Endothelial cell of umbilical vein (primary cell): ENCODE results near the gene SPAG7. TPM values are rescaled to one million over a fixed set of nuclear protein-coding genes. Genes with fewer than 3 reads are reported as not detected.

Source experiments
- Bru-seq: library from RNA; stranded (reverse); fragments of 400-500 nt; gene quantifications from one replicate; lab custom pipeline; 2021; lab: Mats Ljungman, UMichigan
- BruChase-seq, 2 experiments: library from RNA; stranded (reverse); fragments of 400-500 nt; gene quantifications; one replicate each; lab custom pipeline; 2021; lab: Mats Ljungman, UMichigan
- BruUV-seq: library from RNA; stranded (reverse); fragments of 400-500 nt; replicated peaks from 2 replicates; lab custom pipeline; 2021; lab: Mats Ljungman, UMichigan
- CTCF ChIA-PET: fragments of 300-600, 350-600 bp; sonication (Branson Sonifier 250); formaldehyde crosslinking; loops from one replicate; lab custom pipeline; 2021; ENCODE audit warnings: antibody characterized with exemption, inconsistent platforms; lab: Charles Lee
- POLR2A ChIA-PET: fragments of 300-600, 350-600 bp; sonication (Branson Sonifier 250); formaldehyde crosslinking; loops from one replicate; lab custom pipeline; 2021; ENCODE audit warnings: antibody characterized with exemption, inconsistent platforms; lab: Charles Lee
- DNase-seq: peaks from one replicate; pipeline ENCODE4 v3.0.0-alpha.2; 2011; ENCODE audit warnings: low read depth, low spot score
- FAIRE-seq: peaks from 2 replicates; lab custom pipeline; 2011; peaks lifted over from hg19 to GRCh38; lab: Jason Lieb, UNC
- H2AFZ ChIP-seq: 2 replicates; pipeline ENCODE4 v1.6.0; 2012; ENCODE audit warnings: low read depth, low read length, control low read depth, inconsistent platforms
- H3K27ac ChIP-seq: 2 replicates; pipeline ENCODE4 v1.5.1; 2011; ENCODE audit warnings: low read depth, mild to moderate bottlenecking, control low read depth, low read length, moderate library complexity; ENCODE audit not compliant: insufficient read depth
- H3K27me3 ChIP-seq, 2 experiments: 2 replicates each; pipeline versions ENCODE4 v1.6.0 to v1.6.1; 2011; ENCODE audit warnings: low read length in 2 of 2, mixed read lengths in 1 of 2; ENCODE audit not compliant: control insufficient read depth in 2 of 2, insufficient read depth in 2 of 2
- H3K36me3 ChIP-seq, 2 experiments: 2 replicates in 1 of 2; 3 replicates in 1 of 2; pipeline ENCODE4 v1.5.1; 2011; ENCODE audit warnings: low read length in 2 of 2, mild to moderate bottlenecking in 1 of 2, moderate library complexity in 1 of 2; ENCODE audit not compliant: control insufficient read depth in 2 of 2, insufficient read depth in 2 of 2; ENCODE audit errors: extremely low read depth in 1 of 2
- H3K4me1 ChIP-seq: 3 replicates; pipeline ENCODE4 v1.5.1; 2011; ENCODE audit warnings: mild to moderate bottlenecking, low read length; ENCODE audit not compliant: control insufficient read depth, insufficient read depth; ENCODE audit errors: extremely low read depth
- H3K4me2 ChIP-seq: 2 replicates; pipeline ENCODE4 v1.6.1; 2011; ENCODE audit warnings: low read length, control low read depth, mixed read lengths; ENCODE audit not compliant: insufficient read depth
- H3K4me3 ChIP-seq, 3 experiments: fragments of 200-600 bp in 1 of 3; sonication (generic), shearing (Covaris generic) in 1 of 3; replicated peaks in 1 of 3; 2 replicates each; pipeline ENCODE4 v1.5.1; 2011 to 2016; ENCODE audit warnings: control low read depth in 3 of 3, low read length in 3 of 3, mild to moderate bottlenecking in 2 of 3, inconsistent platforms in 1 of 3, low read depth in 1 of 3, moderate library complexity in 1 of 3; ENCODE audit not compliant: insufficient read depth in 1 of 3
- H3K79me2 ChIP-seq: 2 replicates; pipeline ENCODE4 v1.6.0; 2012; ENCODE audit warnings: low read length, inconsistent platforms; ENCODE audit not compliant: control insufficient read depth, insufficient read depth
- H3K9ac ChIP-seq: replicated peaks from 2 replicates; pipeline ENCODE3; 2011; ENCODE audit warnings: low read length, control low read depth; ENCODE audit not compliant: insufficient read depth; ENCODE audit errors: extremely low read depth
- H3K9me1 ChIP-seq: replicated peaks from 3 replicates; pipeline ENCODE4 v1.6.0; 2011; ENCODE audit warnings: mild to moderate bottlenecking, low read length; ENCODE audit not compliant: control insufficient read depth, insufficient read depth; ENCODE audit errors: extremely low read depth
- H3K9me3 ChIP-seq: replicated peaks from 2 replicates; pipeline ENCODE4 v1.5.1; 2012; ENCODE audit warnings: low read length, inconsistent platforms; ENCODE audit not compliant: control insufficient read depth, insufficient read depth
- H4K20me1 ChIP-seq: replicated peaks from 2 replicates; pipeline ENCODE3; 2011; ENCODE audit warnings: mild to moderate bottlenecking, low read length; ENCODE audit not compliant: control insufficient read depth, insufficient read depth; ENCODE audit errors: extremely low read depth
- CTCF ChIP-seq, 2 donors: IDR thresholded peaks; 1 replicate in 1 of 2; 2 replicates in 1 of 2; pipeline ENCODE4 v1.5.1; 2011; ENCODE audit warnings: low read length in 2 of 2, mild to moderate bottlenecking in 2 of 2, moderate library complexity in 2 of 2, control low read depth in 1 of 2, inconsistent platforms in 1 of 2, low read depth in 1 of 2; ENCODE audit not compliant: insufficient read depth in 1 of 2; ENCODE audit errors: extremely low read depth in 1 of 2
- GATA2 ChIP-seq: IDR thresholded peaks from 2 replicates; pipeline ENCODE4 v1.7.0; 2011; ENCODE audit warnings: low read depth, mild to moderate bottlenecking, moderate library complexity, mixed read lengths, low read length; ENCODE audit not compliant: insufficient read length, insufficient read depth
- MAX ChIP-seq: IDR thresholded peaks from 2 replicates; pipeline ENCODE4 v1.6.1; 2011; ENCODE audit not compliant: insufficient read depth, insufficient read length
- POLR2A ChIP-seq: IDR thresholded peaks from 2 replicates; pipeline ENCODE4 v1.6.1; 2012; ENCODE audit warnings: low read depth, mild to moderate bottlenecking, control low read depth, low read length
- POLR2AphosphoS5 ChIP-seq: IDR thresholded peaks from 2 replicates; pipeline ENCODE4 v1.6.1; 2012; ENCODE audit warnings: low read depth, mild to moderate bottlenecking, control low read depth, low read length, moderate library complexity; ENCODE audit not compliant: insufficient read depth
- dilution Hi-C: fragments of 300-500 bp; cut with MboI; formaldehyde crosslinking; loops from one replicate; pipeline ENCODE4 v1.15.0; 2019; ENCODE audit warnings: low sequenced_read_pairs; ENCODE audit not compliant: extremely low pct_ligation_motif_present
- intact Hi-C: fragments of 100-400 bp; cut with micrococcal nuclease; formaldehyde crosslinking; loops from one replicate; pipeline ENCODE4 v1.10.0; 2022
- long read RNA-seq: library from polyadenylated mRNA; stranded (forward); transcript quantifications from one replicate; pipeline ENCODE4 v2.0.0, GENCODE V29; 2021
- polyA minus RNA-seq, 3 experiments: library from RNA; depleted of rRNA, polyadenylated mRNA; stranded (reverse); fragments of >200 nt; gene quantifications; 1 replicate in 1 of 3; 2 replicates in 2 of 3; pipeline ENCODE4 v1.2.3, GENCODE V29; 2011
- polyA plus RNA-seq, 4 experiments: library from polyadenylated mRNA; depleted of rRNA in 3 of 4; stranded (reverse) in 3 of 4; unstranded in 1 of 4; fragments of >200 nt; gene quantifications; 2 replicates each; pipeline versions ENCODE4 v1.2.1 to v1.2.3, GENCODE V29; 2011 to 2012; ENCODE audit warnings: missing spikeins in 1 of 4
- total RNA-seq: library from RNA; stranded (reverse); gene quantifications from 2 replicates; pipeline ENCODE4 v1.2.3, GENCODE V29; 2021

SPAG7 gene
- 65.1 and 75.2 TPM in 2 replicates for total RNA-seq
- polyA plus RNA-seq, result 58.4 and 68.6 TPM in 2 replicates
- polyA plus RNA-seq (2011; cell fraction: cytosol; rRNA removed), result 107 and 110 TPM in 2 replicates
- polyA plus RNA-seq (2011; cell fraction: nucleus; rRNA removed), result 80.7 and 94.6 TPM in 2 replicates
- polyA plus RNA-seq (2012), result 72.7 and 84.3 TPM in 2 replicates
- polyA minus RNA-seq, result 31.5 and 31.8 TPM in 2 replicates
- polyA minus RNA-seq (2011; cell fraction: cytosol; rRNA and poly(A)+ RNA removed), result 18.1 TPM
- polyA minus RNA-seq (2011; cell fraction: nucleus; rRNA and poly(A)+ RNA removed), result 13.0 and 19.6 TPM in 2 replicates
- percentile 68 among the genes with signal in this experiment for Bru-seq, nascent RNA
- percentile 88 among the genes with signal in this experiment for BruChase-seq, experiment 1, labeled RNA remaining after a 6-hour chase
- percentile 73 among the genes with signal in this experiment for BruChase-seq, experiment 2, labeled RNA remaining after a 2-hour chase
- long read RNA-seq, transcript SPAG7-207 (6 exons, 1,094 nt), result minor isoform, 12 of 227 reads
- long read RNA-seq, transcript SPAG7-201 (7 exons, 1,058 nt), result major isoform, 184 of 227 reads
- long read RNA-seq, partial matches to known transcripts, result 4 of 227 reads
- long read RNA-seq, other reads (novel, unspliced or antisense), result 22 of 227 reads

- Histone ChIP-seq H3K9me3 (no peaks in the 10 kb centered on the region), H3K4me3 (peak within 1 kb of the TSS; percentile 20 to 87 (median 63)), H2AFZ (peak within 1 kb of the TSS; percentile 45), H3K27ac (peak within 1 kb of the TSS; percentile 69), H3K4me2 (peak within 1 kb of the TSS; percentile 85), H3K4me1 (peaks cover 24% of the 10 kb centered on the region), H3K79me2 (peaks cover 9% of the 10 kb centered on the region), H3K36me3 (peaks cover 4 to 20% of the 10 kb centered on the region in 2 experiments), H3K9me1 (no peaks in the 10 kb centered on the region), H3K27me3 (no peaks in the 10 kb centered on the region), H3K9ac (peak within 1 kb of the TSS; percentile 71), H4K20me1 (no peaks in the 10 kb centered on the region)
- FAIRE-seq, result peak; percentile 42
- POLR2A ChIA-PET, result interaction anchor here (0.6 to 2.6 kb wide), 9 partner anchors 14 to 155 kb away, joined by 3 to 18 read pairs (median 5); partner anchors contain the start of genes ENO3, PFN1, RNF167 and SLC25A11
- peak; percentile 99 for DNase-seq
- BruUV-seq, result TSS peak; percentile 71
- dilution Hi-C loops (no loop called here), intact Hi-C loops (loop anchor here (1.0 kb wide), 4 partner anchors 19 to 59 kb away; partner anchors contain the start of genes CAMTA2, PFN1, RNF167 and SLC25A11)
- peak; percentile 95 for TF ChIP-seq POLR2A
- TF ChIP-seq GATA2, result no peak
- TF ChIP-seq CTCF (IDR thresholded peaks at IDR 0.05; ENCODE audit: extremely low read depth in 1 of 2, insufficient read depth in 1 of 2, low read depth in 1 of 2, low read length in 2 of 2), result no peak
- TF ChIP-seq MAX, result peak; percentile 52
- peak; percentile 85 for TF ChIP-seq POLR2AphosphoS5
- CTCF ChIA-PET, result interaction anchor here (1.0 to 4.5 kb wide), 11 partner anchors 11 to 257 kb away, joined by 3 to 40 read pairs (median 6); partner anchors contain the start of genes ARRB2, CAMTA2, CHRNE and RNF167
Observed at GRCh38 chr17:4967539-4968485, at the start of gene SPAG7. TSS of gene SPAG7 (minus strand) at chr17:4967817. CDS start at chr17:4967804, 13 bp downstream.
